CD4-positive, alpha-beta T cell treated with Interferon gamma for 1 hour (primary cell): ENCODE results near the gene ERCC1.
"Not testable (repeated sequence)": the region's sequence is repeated elsewhere in the genome, so short reads cannot be mapped to it uniquely, and the experiment has no call there.

ENCODE experiments used
- DNase-seq: peaks from one replicate; pipeline ENCODE4 v3.0.0-alpha.2; 2020

The ERCC1 gene

GRCh38 chr19:45451850-45452387, 28.2 kb upstream of the ERCC1 start:
- DNase-seq = no peak

GRCh38 chr19:45451131-45451849, 27.6 kb upstream of the ERCC1 start:
- DNase-seq = peak; percentile 80

DNA sequence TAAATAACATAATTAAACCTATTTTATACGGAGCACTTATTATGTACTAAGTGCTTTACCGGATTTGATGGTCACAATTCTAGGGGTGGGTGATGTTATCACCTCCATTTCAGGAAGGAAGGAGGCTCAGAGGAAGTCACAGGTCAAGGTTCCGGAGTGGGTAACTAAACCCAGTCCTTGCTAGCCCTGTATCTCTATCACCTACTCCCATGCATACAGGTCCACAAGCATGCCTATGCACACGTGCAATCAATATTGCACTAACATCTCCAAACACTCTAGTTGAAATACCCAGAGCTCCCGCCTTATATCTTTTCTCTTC, 26.3 kb upstream of the ERCC1 start:
- peak; percentile 64 for DNase-seq

DNA sequence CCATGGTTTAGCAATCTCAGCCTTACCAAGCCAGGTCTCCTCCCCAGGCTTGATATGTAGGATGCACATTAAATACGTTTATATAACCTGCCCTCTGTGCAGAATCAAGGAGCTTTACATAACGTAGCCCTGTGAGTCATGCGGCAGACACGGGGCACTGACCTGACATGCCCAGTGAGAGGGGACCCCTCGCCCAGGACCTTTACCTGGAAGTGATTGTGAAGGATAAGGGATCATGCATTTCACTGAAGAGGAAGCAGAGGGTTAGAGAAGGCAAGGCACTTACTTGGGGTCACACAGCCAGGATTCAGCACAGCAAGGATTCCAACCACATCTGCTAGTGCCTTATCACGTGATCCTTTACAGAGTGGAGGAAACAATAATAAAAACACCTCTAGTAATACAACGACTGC, 25.2 kb upstream of the ERCC1 start:
- DNase-seq = peak; percentile 25

GRCh38 chr19:45448425-45448756, 24.7 kb upstream of the ERCC1 start:
- no peak for DNase-seq

DNA sequence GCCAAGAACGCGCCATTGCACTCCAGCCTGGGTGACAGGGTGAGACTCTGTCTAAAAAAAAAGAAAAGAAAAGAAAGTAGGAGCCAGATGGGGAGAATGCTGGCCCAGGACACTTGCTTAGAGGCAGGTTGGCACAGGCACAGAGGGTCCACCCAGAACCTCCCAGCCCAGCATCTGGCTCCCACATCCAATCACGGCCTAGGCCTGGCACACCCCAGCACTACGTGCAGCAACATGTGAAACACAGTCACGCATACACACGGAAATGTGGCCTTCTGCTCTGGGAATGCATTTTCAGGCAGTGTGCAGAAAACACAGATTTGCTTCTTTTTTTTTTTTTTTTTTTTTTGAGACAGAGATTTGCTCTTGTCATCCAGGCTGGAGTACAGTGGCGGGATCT, 23.2 kb upstream of the ERCC1 start:
- no peak for DNase-seq

DNA sequence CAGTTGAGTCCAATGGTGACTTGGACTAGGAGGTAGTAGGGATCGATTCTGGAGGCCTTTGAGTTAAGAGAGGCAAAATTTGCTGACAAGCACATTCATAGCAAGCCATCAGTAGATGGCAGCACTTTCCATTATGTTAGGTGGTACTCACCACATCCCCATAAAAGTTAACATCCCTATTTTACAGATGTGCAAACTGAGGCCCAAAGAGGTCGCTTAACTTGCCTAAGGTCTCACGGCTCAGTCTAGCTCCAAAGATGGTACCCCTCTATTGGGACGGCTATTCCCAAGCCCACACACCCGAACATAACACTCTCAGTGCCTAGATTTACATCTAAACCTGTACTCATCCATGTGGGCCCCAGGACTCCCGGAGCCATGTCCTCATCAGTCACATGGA, 22.6 kb upstream of the ERCC1 start:
- DNase-seq = no peak

DNA sequence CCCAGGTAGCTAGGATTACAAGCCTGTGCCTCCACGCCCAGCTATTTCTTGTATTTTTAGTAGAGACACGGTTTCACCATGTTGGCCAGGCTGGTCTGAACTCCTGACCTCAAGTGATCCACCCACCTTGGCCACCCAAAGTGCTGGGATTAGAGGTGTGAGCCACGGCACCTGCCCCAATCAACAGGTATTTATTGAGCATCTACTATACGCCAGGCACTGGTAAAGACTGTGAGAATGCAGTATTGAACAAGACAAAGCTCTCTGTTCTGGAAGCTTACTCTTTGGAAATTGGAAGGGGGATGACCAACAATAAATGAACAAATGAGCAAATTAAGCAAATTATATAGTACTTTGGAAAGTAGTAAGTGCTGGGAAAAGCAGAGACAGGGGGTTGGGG, 21.4 kb upstream of the ERCC1 start:
- DNase-seq = no peak

DNA sequence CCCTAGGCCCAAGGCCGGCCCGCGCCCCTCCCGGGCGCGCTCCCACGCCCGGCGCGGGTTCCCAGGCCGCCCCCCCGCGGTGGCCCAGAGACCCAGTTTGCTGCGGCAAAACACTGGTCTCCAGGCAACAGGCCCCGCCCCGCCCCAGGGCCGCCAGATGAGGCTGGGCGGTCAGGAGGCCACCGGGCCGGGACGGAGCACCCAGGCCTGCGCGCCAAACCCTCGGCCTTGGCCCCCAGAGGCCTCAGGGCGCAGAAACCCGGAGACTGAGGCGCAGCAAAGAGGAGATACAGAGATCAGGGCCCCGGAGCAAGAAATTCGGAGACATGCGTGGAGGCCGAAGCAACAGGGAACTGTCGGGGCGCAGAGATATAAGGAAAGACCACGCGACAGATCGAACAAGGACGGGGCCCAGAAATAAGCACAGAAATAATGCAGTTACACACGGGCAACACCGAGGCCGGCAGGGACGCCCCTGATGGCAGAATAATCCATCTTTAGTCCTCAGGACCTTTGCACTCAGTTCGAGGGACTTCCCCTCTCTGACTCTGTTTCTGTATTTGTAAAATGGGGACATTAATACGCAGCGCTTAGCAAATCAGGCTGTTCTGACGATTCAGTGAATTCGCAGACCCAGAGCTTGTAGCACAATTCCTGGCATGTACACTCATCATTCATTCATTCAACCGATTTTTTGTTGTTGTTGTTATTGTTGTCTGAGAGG, 20.8 kb upstream of the ERCC1 start:
- DNase-seq = peak; percentile 93

- peak; percentile 82 for DNase-seq
Measured at GRCh38 chr19:45443462-45444317, 20.0 kb upstream of the ERCC1 start.

- peak; percentile 90 for DNase-seq
Measured at GRCh38 chr19:45442778-45443461, 19.2 kb upstream of the ERCC1 start.

- DNase-seq = no peak
Measured at GRCh38 chr19:45442408-45442777, 18.7 kb upstream of the ERCC1 start.

DNA sequence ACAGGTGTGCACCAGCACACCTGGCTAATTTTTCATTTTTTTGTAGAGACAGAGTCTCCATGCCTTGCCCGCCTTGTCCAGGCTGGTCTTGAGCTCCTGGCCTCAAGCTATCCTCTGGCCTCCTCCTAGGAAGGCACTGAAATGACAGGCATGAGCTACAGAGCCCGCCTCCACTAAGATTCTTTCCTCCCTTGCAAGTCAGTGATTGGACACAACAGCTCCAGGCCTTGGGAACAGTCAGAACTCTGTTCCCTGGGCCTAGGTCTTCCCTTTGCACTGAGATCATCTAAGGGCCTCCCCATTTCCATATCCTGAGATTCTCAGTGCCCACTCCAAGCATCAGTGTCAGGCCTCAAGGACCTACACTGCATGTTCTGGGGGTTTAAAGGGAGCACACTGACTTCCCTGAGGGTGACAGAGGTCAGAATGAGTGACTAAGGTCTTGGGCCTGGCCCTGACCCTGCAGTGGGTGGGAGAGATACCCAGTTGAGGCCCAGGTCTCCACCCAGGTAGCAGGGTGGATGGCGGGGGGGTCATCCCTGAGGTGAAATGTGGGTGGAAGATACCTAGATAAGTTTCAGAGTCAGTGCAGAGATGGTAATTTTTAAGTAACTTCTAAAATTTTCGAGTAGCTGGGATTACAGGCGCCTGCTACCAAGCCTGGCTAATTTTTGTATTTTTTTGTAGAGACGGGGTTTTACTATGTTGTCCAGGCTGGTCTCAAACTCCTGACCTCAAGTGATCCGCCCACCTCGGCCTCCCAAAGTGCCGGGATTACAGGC, 17.3 kb upstream of the ERCC1 start:
- DNase-seq = no peak

DNA sequence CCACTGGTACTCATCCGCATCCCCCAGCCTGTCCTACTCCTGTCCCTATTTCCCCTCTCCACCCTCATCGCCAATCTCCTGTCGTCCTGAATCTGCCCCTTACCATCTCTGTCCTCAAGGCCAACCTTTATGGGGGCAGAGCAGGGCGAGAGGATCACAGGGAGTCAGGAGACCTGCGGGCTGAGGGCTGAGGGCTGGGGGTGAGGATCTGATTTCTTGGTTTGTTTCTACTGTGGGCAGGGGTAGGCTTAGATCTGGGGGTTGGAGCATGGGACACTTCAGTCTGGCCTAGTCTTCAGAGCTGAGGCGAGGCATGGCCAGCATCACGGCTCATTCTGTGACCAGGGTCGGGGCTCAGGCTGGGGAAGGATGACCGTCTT, 16.5 kb upstream of the ERCC1 start:
- no peak for DNase-seq

DNA sequence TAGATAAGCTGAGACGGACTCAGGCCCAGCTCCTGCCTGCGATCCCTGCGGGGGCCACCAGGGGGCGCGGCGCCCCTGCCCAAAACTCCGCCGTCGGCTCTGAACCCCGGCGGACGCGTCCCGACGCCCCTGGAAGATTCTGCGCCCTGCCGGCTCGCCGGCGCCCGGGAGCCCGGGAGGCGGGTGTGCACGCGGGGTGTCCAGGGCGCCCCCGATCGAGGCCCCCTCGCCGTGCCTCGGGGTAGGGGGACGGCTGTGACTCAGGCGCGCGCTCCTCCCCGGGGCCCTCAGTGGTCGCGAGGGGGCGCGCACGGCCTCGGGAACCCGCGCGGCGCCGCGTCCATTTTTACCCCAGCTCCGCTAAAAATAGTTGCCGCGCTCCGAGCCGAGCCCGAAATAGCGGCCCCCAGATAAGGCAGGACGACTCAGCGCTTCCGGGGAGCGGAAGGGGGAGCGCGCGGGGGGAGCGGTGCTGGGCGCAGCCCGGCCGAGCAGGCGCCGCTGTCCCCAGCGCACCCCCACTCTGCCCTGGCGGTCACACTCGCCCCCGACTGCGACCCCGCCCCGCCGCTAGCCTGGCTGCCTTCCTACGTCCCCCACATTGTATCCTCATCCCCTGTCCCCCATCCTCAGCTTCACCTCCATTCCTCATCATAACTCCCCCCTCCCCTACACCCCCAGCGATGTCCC, 16.0 kb upstream of the ERCC1 start:
- peak; percentile 87 for DNase-seq

DNA sequence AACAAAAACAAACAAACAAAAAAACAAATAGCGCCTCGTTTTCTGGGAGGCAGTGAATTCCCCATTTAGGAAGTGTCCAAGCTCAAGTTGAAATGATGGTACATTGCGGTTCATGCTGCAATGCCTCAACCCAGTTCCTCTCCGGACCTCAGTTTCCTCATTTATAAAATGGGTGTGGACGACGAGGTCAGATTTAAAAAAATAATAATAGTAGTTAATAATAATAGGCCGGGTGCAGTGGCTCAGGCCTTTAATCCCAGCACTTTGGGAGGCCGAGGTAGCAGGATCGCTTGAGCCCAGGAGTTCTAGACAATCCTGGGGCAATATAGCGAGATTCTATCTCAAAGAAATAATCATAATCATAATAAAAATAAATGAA, 15.5 kb upstream of the ERCC1 start:
- DNase-seq = no peak

DNA sequence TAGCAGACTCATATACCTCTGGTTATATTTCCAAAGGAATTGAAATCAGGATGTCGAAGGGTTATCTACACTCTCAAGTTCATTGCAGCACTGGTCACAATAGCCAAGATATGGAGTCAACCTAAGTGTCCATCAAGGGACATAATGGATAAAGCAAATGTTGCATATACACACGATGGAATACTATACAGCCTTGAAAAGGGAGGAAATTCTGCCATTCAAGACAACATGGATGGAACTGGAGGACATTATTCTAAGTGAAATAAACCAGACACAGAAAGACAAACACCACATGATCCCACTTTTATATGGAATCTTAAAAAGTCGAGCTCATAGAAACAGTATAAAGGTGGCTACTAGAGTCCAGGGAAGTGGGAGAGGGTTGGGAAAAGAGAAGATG, 13.6 kb upstream of the ERCC1 start:
- DNase-seq = no peak

DNA sequence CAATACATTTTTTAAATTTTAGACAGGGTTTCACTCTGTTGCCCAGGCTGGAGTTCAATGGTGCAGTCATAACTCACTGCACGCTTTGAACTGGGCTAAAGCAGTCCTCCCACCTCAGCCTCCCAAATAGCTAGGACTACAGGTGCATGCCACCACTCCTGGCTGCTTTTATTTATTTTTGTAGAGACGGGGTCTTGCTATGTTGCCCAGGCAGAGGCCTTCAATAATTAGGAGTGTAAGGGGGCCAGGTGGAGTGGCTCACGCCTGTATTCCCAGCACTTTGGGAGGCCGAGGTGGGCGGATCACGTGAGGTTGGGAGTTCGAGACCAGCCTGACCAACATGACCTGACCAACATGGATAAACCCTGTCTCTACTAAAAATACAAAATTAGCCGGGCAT, 8.8 kb upstream of the ERCC1 start:
- not testable (repeated sequence) for DNase-seq

- DNase-seq = not testable (repeated sequence)
Measured at GRCh38 chr19:45431008-45431407, 7.3 kb upstream of the ERCC1 start.

DNA sequence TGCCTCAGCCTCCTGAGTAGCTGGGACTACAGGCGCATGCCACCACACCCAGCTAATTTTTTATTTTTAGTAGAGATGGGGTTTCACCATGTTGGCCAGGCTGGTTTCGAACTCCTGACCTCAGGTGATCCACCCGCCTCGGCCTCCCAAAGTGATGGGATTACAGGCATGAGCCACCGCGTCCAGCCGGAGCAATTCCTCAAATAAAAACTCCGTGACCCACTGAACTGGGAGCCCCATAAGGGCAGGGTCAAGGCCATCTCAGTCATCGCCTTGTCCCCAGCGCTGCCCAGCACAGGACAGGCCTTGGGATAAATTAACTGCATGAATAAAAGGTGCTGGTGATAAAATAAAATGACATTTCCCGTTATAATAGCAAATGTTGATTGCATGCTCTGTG, 6.2 kb upstream of the ERCC1 start:
- not testable (repeated sequence) for DNase-seq

DNA sequence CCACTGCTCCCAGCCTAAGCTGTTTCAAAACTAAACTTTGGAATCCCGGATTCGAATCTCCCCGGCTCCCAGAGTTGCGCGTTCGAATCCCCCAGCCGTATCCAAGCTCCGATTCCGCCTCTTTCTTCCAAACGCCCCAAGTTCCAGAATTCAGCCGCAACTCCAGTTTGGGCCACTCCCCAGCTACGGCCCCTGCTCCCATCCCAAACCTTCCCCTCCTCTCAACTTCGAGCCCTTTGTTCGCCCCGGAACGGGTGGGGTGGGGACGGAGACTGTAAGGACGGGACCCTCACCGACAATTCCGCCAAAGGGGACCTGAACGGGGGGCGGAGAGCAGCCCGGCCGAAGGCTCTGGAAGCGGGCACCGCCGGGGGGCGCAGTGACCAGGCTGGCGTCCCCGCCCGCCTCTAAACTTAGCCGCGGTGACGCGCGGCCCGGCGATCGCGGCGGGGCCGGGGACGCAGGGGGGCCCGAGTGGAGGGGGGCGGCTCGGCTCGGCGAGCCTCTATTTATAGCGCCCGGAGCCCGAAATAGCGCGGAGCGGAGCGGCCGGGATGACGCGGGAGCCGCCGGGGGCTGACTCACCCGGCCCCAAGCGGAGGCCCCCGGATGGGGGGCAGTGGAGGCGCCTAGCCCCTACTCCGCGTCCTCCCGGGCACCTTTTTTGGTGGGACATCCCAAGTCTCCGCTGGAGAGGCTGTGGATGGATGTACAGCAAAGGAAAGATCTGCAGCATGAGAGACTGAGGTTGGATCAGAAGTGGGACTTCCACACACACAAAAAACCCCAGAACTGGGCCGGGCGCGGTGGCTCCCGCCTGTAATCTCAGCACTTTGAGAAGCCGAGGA, 4.9 kb upstream of the ERCC1 start:
- DNase-seq = peak; percentile 44
